ENCODE data around the gene GPR152.
"Not testable (repeated sequence)": the region's sequence is repeated elsewhere in the genome, so short reads cannot be mapped to it uniquely, and the experiment has no call there.

Gene GPR152

GRCh38 chr11:67427364-67427859, 25.1 kb downstream of the GPR152 start:
- not testable (repeated sequence) for DNase-seq (ENCODE audit: low read depth, low spot score)

GRCh38 chr11:67423891-67424613, 28.5 kb downstream of the GPR152 start:
- no peak for DNase-seq (ENCODE audit: low read depth, low spot score)

GRCh38 chr11:67423466-67423865, 29.1 kb downstream of the GPR152 start:
- no peak for DNase-seq (ENCODE audit: low read depth, low spot score)

GRCh38 chr11:67422891-67423290, 29.6 kb downstream of the GPR152 start:
- DNase-seq (ENCODE audit: low read depth, low spot score): no peak

GRCh38 chr11:67421430-67422031, 31.0 kb downstream of the GPR152 start:
- no peak for DNase-seq (ENCODE audit: low read depth, low spot score)

GRCh38 chr11:67420646-67421429, 31.7 kb downstream of the GPR152 start:
- DNase-seq (ENCODE audit: low read depth, low spot score): peak; percentile 97

GRCh38 chr11:67420147-67420645, 32.3 kb downstream of the GPR152 start:
- no peak for DNase-seq (ENCODE audit: low read depth, low spot score)

GRCh38 chr11:67419325-67420049, 33.0 kb downstream of the GPR152 start:
- no peak for DNase-seq (ENCODE audit: low read depth, low spot score)

- DNase-seq (ENCODE audit: low read depth, low spot score): no peak
Observed at GRCh38 chr11:67418476-67419281, 33.9 kb downstream of the GPR152 start.

- no peak for DNase-seq (ENCODE audit: low read depth, low spot score)
Observed at GRCh38 chr11:67417425-67417824, 35.1 kb downstream of the GPR152 start.

- no peak for DNase-seq (ENCODE audit: low read depth, low spot score)
Observed at GRCh38 chr11:67416416-67417335, 35.9 kb downstream of the GPR152 start.

- DNase-seq (ENCODE audit: low read depth, low spot score): no peak
Observed at GRCh38 chr11:67415501-67416304, 36.8 kb downstream of the GPR152 start, which contains the start of gene CARNS1. CARNS1 (plus strand) TSS chr11:67415678; CDS start chr11:67416200, 522 bp downstream.

- no peak for DNase-seq (ENCODE audit: low read depth, low spot score)
Observed at GRCh38 chr11:67413266-67413849, 39.2 kb downstream of the GPR152 start.

GRCh38 chr11:67412495-67413179, 39.9 kb downstream of the GPR152 start:
- no peak for DNase-seq (ENCODE audit: low read depth, low spot score)

- DNase-seq (ENCODE audit: low read depth, low spot score): no peak
Observed at GRCh38 chr11:67411785-67412152, 40.8 kb downstream of the GPR152 start.

- no peak for DNase-seq (ENCODE audit: low read depth, low spot score)
Observed at GRCh38 chr11:67410984-67411784, 41.3 kb downstream of the GPR152 start.

- DNase-seq (ENCODE audit: low read depth, low spot score): no peak
Observed at GRCh38 chr11:67410369-67410831, 42.1 kb downstream of the GPR152 start.

Data from activated naive CD8-positive, alpha-beta T cell treated with anti-CD3 and anti-CD28 coated beads, Interleukin-2, amount 50 U/mL, for 16 hours (primary cell).